NK-92 (cell line): Measurements from ENCODE around the gene ANKRD18B.
"Not testable (repeated sequence)": the region's sequence is repeated elsewhere in the genome, so short reads cannot be mapped to it uniquely, and the experiment has no call there.

ENCODE experiments used
- DNase-seq: peaks from one replicate; lab custom pipeline; 2025; ENCODE audit not compliant: unreplicated experiment; lab: John Stamatoyannopoulos, UW

Gene ANKRD18B

DNA sequence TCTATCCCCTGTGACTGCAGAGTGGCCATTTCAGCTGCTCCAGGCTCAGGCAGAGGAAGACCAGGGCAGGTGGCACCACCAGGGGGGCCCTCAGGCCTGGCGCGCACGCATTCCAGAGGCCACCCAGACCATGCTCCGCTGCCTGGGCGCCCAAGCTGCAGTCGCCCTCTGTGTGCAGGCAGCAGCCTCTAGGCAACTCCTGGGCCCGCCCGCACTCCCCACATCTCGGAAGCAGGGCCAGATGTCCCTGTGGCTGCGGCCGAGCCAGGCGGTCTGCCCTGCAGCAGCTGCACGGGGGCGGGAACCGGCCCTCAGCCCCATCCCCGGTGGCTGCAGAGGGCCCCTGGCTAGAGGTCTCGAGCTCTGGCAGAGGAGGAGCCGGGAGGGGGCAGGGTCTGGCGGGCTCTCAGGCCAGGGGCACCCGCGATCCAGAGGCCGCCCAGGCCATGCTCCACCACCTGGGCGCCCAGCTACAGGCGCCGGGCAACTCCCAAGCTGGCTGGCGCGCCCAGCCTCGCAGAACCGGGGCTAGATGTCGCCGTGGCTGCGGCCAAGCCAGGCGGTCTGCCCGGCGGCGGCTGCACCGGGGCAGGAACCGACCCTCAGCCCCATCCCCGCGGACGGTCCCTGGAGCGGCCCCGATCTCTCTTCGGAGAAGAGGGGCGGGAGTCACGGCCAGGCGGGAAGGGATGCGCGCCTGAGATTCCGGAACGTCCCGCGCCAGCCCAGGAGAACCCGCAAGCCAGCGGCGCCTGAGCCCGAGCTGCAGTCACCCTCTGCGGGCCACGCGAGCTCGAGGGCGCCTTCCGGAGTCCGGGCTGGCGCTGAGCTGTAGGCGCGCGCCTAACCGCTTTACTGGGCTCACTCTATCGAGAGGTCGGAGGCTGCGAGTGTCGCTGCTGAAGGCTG lies at the start of gene ANKRD18B:
Gene ANKRD18B (plus strand): TSS at position 855 of the 909 bp plus-strand sequence. CDS start 239 bp downstream, outside the sequence.
- not testable (repeated sequence) for DNase-seq

DNA sequence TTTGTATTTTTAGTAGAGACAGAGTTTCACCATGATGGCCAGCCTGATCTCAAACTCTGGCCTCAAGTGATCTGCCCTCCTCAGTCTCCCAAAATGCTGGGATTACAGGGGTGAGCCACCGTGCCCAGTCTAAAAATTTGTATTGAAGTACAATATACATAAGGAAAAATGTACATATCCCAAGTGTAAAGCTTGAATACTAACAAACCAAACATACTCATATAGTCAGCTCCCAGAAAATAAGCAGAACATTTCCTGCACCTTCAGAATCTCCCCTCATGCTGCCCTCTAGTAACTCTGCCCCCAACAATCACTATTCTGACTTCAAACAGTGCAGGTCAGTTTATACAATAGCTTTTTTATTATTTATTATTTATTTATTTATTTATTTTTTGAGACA lies 48.7 kb upstream of the ANKRD18B start:
- DNase-seq = no peak

DNA sequence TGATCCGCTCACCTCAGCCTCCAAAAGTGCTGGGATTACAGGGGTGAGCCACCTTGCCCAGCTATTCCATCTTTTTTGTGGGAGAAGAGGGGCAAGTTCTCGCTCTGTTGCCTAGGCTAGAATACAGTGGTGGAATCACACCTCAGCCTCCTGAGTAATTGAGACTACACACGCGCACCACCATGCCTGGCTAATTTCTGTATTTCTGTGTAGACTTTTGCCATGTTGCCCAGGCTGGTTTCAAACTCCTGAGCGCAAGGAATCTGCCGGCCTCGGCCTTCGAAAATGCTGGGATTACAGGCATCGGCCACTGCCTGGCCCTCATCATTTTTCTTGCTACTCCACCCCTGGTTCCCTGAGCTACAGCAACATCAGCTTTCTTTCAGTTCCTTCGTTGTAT lies 47.5 kb upstream of the ANKRD18B start:
- no peak for DNase-seq

DNA sequence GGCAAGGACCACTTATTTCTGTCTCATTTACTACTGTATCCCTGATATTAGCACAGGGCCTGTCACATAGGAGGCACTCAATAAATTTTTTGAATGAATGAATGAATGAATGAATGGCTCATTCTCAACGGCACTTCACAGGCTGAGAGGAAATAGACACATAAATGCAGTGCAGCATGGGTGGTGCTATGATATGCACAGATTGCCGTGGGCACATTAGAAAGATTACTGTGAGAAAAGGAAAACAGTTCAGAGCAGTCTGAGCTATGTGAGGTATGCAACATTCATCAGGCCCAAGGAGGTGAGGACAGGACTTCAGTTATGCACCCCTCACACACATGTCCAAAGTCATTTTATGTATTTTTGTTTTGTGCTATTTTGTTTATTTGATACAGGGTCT lies 43.9 kb upstream of the ANKRD18B start:
- no peak for DNase-seq

DNA sequence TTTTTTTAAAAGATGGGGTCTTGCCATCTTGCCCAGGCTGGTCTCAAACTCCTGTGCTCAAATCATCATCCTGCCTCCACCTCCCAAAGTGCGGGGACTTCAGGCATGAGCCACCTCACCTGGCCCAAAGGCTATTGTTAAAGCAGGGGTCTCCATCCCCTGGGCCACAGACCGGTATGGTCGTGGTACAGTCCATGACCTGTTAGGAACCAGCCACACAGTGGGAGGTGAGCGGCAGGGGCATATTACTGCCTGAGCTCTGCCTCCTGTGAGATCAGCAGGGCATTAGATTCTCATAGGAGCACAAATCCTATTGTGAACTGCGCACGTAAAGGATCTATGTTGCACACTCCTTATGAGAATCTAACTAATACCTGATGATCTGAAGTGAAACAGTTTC lies 43.1 kb upstream of the ANKRD18B start:
- no peak for DNase-seq

DNA sequence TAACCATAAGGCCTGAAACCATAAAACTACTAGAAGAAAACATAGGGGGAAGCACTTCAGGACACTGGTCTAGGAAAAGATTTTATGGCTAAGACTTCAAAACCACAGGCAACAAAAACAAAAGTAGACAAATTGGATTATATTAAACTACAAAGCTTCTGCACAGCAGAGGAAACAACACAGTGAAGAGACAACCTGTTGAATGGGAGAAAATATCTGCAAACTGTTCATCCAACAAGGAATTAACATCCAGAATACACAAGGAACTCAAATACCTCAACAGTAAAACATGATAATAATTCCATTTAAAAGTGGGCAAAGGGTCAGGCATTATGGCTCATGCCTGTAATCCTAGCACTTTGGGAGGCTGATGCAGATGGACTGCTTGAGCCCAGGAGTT lies 38.7 kb upstream of the ANKRD18B start:
- DNase-seq = not testable (repeated sequence)

DNA sequence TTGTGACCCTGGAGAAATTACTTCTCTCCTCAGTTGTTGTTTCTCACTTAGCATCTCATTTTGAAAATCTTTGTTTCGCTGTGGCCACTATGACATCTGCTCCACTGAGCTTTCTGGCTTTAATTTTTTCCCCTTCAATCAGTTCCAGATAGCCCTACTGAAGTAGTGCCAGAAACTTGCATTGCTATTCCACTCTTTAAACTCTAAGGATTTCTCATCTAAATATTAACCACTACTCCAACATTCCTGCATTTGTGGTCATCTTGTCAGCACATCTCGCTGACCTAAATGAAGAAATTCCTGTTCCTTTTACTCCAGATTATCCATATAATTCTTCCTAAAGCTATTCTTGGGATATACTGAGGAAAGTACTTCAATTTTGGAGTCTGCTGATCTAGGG lies 35.0 kb upstream of the ANKRD18B start:
- no peak for DNase-seq

DNA sequence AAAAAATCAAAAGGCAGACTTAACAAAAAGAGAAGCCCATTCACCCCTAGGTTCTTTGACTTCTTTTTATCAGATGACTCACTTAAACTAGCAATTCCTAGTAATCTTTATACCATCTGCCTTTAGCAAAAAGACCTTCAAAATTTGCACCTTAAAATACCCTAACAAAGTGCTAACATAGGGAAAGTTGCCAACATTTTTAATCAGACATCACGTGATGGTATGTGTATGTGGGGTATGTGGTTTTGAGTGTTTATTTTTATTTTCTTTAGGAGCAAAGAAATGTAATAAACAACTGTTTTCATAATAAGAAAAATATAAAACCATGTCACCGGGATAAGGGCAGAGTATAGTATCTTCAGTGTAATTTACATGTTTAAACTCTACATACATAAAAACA lies 30.2 kb upstream of the ANKRD18B start:
- not testable (repeated sequence) for DNase-seq

DNA sequence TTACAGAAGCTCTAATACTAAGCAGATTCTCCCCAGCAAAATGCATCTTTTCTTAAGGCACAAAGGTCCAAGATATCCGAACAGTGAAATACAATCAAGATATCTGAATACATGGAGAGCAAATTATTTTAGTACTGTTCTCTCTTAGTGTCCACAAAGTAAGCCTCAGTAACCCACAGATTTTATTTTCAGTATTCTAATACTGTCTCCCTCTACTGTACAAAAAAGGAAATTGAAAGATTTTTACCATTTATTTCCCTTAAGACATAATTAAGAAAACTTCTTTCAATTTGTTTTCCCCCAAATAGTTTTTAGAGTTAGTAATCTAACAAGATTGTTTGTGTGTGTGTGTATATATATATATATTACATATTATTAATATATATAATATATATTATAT lies 25.7 kb upstream of the ANKRD18B start:
- DNase-seq = no peak

DNA sequence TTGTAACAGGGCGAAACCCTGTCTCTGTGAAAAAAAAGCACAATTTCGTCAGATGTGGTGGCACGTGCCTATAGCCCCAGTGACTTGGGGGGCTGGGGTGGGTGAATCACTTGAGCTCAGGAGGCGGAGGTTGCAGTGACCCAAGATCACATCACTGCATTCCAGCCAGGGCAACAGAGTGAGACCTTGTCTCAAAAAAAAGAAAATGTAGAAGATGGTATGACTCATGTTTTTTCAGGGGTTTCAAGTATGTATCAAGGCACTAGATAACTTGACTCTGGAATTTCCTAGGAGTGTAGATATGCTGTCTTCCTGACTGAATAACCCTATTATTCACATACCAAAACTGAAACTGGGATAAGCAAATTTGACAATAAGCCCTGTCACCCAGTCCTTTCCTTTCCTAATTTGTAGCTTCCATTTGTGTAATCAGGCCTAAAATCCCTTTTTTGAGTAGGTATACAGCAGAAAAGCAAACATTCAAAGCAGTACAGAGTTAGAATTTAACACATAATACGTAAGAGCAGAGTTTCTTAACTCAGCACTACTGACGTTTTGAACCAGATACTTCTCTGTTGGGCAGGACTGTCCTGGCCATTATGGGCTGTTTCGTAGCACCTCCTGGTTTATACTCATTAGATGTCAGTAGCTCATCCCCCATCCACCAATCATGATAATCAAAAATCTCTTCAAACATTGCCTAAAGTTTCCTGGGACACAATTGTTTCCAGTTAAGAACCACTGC lies 17.3 kb upstream of the ANKRD18B start:
- no peak for DNase-seq

DNA sequence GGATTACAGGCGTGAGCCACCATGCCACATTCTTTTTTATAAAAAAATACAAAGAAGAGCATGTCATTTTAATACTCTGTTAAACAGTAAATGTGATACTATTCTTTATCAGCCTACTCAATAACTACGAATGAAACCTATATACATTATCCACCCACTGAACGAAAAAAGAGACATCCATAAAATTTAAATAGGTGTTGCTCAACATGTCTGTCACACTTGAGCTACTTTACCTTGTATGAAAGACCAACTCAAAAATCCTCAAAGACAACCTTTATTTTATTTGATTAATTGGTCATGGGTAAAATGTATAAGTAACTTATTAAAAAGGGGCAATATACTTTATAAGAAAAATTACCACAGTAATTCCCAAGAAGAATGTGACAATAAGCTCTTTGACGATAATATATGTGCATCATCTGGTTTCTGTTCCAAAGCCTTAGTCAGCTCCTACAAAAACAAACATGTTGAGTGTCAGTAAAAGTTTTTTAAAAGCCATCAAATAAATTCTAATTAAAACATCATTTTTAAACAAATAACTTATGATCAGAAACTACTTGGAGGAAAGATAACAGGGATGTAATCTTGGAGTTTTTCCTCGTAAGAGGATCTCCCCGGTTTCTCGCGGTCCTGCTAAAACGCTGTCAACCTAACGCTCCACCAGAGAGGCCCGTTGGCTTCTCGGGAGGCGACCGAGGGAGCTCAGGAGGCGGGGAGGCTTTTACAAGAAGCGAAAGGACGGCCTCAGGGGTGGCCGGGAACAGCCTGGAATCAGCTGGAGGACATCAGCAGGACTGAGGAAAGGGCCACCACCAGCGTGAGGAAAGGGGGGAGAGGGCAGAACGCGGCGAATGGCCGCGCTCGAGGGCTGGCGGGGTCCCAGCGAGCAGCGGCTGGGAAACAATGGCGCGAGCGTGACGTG lies 13.5 kb upstream of the ANKRD18B start:
- DNase-seq = no peak

DNA sequence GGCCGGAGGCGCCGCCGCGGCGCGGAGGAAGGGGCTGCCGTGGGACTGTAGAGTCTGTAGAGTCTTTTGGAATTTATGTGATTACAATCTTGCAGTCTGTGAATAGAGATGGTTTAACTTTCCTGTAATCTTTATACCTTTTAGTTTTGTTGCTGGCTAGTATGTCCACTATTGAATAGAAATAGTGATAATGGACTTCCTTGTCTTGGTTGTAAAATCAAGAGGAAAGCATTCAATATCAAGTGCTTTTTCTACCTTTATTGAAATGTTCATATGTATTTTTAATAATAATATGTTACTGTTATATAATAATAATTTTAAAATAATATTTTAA lies 12.9 kb upstream of the ANKRD18B start:
- not testable (repeated sequence) for DNase-seq

DNA sequence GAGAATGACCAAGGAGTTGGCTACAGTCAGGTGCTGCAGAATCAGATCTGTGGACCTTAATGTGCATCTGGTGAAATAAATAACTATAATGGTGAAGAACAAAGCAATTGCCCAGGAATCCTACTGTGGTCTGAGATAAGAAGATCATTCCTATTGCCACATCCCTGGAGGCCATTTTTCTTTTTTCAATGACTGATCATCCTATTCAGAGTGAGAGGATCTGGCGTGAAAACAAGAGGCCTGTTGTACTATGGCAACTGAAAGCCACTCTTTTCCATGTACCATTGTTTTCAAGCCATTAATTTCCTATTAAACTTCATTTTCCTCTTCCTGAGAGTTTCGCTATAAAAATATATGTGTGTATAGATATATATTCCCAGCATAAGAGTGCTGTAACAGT lies 11.5 kb upstream of the ANKRD18B start:
- DNase-seq = not testable (repeated sequence)

DNA sequence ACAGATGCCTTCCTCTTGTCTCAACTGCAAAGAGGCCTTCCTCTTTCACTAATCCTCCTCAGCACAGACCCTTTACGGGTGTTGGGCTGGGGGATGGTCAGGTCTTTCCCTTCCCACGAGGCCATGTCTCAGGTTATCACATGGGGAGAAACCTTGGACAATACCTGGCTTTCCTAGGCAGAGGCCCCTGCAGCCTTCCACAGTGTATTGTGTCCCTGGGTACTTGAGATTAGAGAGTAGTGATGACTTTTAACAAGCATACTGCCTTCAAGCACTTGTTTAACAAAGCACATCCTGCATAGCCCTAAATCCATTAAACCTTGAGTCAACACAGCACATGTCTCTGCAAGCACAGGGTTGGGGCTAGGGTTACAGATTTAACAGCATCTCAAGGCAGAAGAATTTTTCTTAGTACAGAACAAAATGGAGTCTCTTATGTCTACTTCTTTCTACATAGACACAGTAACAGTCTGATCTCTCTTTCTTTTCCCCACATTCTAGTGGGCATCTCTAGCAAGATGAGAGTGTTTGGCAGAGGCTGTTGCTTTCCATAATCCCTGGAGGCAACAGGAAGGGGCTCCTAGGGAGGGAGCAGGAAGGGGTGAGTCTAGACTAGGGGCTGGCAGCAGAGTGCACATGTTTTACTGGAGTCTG lies 8.6 kb upstream of the ANKRD18B start:
- DNase-seq = not testable (repeated sequence)

DNA sequence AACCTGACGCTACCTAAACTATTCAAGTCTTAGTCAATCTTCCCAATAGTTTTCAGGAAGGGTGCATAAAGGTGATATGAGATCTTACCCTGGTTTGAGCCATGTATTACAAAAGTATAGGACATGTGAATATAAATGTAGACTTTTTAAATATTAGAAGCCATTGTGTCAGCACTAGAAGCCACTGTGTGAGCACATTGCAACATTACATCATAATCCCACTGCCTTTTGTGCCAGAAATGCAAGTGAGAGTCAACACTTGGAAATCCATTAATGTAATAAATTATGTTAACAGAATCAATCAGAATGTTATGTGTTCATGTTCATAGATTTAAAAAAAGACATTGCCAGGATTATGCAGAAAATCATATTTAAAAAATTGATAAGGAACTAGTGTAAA lies 7.7 kb upstream of the ANKRD18B start:
- not testable (repeated sequence) for DNase-seq

DNA sequence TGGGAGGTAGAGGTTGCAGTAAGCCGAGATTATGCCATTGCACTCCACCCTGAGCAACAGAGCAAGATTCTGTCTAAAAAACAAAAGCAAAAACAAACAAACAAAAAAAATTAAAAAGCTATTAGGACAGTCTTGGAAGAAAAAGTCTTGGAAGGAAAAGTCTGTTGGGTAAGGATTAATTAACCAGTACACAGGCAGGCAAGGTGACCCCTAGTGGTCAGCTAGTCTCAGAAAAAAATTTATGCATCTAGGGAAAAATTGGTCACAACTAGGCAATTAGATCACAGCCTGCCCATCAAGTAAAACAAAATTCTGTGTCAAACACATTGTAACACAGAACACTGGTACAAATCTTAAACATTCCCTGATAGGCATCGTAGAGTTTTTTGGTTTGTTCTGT lies 6.7 kb upstream of the ANKRD18B start:
- DNase-seq = no peak

DNA sequence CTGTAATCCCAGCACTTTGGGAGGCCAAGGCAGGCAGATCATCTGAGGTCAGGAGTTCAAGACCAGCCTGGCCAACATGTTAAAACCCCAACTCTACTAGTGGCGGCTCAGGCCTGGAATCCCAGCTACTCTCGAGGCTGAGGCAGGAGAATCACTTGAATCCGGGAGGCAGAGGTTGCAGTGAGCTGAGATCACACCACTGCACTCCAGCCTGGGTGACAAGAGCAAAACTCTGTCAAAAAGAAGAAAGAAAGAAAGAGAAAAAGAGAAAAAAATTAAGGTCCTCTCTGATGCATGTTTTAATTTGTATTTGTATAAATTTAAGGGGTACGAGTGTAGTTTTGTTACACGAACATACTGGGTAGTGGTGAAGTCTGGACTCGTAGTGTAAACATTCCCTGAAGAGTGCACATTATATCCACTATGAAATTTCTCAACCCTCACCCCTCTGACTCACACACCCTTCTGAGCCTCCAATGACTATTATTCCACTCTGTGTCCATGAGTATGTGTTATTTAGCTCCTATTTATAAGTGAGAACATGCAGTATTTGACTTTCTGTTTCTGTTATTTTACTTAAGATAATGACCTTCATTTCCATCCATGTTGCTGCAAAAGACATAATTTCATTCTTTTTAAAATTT lies 6.0 kb upstream of the ANKRD18B start:
- DNase-seq = not testable (repeated sequence)

DNA sequence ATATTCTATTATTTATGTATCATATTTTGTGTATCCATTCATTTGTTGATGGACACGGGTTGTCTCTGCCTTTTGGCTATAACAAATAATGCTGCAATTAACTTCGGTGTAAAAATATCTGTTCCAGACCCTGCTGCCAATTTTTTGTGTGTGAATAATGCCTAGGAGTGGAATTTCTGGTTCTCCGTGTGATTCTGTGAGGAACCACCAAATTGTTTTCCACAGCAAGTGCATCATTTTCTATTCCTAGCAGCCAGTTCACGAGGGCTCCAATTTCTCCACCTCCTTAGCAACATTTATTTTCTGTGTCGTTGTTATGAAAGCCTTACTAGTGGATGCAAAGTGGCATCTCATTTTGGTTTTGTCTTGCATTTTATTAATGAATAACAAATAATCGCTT lies 2.2 kb upstream of the ANKRD18B start:
- not testable (repeated sequence) for DNase-seq

DNA sequence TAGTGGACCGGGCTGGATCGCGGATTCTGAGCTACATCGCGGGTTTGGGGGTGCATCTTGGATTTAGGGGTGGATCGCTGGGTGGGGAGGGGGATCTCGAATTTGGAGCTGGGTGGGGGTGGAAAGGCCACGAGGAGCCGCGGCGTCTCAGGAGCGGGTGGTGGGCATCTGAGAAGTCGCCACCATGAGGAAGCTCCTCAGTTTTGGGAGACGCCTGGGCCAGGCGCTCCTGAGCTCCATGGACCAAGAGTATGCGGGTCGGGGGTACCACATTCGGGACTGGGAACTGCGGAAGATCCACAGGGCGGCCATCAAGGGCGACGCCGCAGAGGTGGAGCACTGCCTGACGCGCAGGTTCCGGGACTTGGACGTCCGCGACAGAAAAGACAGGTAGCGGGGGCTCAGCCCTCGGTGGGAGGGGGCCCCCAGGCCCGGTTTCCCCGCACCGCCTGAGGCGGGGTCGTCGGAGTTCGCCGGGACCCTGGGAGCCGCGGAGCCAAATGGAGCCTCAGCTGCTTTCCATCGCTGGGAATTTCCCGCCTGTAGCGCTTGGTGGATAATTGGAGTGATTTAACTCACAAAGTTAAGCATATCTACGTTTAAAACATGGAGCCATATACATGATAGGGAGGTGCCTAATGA lies 376 bp downstream of the ANKRD18B start:
- DNase-seq = no peak

DNA sequence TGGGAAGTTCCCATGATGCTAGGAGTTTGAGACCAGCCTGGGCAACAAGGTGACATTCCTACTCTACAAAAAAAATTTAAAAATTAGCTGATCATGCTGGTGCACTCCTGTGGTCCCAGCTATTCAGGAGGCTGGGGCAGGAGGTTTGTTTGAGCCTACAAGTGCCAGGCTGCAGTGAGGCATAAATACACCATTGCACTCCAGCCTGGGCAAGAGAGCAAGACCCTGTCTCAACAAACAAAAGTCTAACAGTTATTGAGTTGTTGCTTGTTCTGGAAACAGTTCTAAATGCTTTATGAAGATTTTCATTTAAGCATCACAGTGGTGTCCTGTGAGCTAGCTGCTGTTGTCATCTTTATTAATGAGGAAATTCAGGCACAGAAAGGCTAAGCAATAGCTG lies 4.0 kb downstream of the ANKRD18B start:
- DNase-seq = not testable (repeated sequence)
